CD14-positive monocyte (primary cell): Measurements from ENCODE around the gene LRRC75B. TPM values are rescaled to one million over a fixed set of nuclear protein-coding genes. Genes with fewer than 3 reads are reported as not detected.

Source experiments
- DNase-seq, 3 donors: peaks; one replicate each; pipeline ENCODE4 v3.0.0-alpha.2; 2011 to 2022
- H2AFZ ChIP-seq: 2 replicates; pipeline ENCODE4 v1.6.0; 2012; ENCODE audit warnings: mild to moderate bottlenecking, low read depth, low read length, inconsistent platforms; ENCODE audit not compliant: insufficient read depth, poor library complexity, severe bottlenecking
- H3K27ac ChIP-seq, 2 donors: 1 replicate in 1 of 2; 2 replicates in 1 of 2; pipeline ENCODE4 v1.5.1; 2012 to 2013; ENCODE audit warnings: low read length in 2 of 2, control low read depth in 1 of 2, inconsistent platforms in 1 of 2, low read depth in 1 of 2, mild to moderate bottlenecking in 1 of 2
- H3K27me3 ChIP-seq, 2 donors: one replicate each; pipeline versions ENCODE4 v1.6.0 to v1.6.1; 2011 to 2013; ENCODE audit warnings: low read length in 2 of 2; ENCODE audit not compliant: control insufficient read depth in 2 of 2, insufficient read depth in 2 of 2
- H3K36me3 ChIP-seq, 2 donors: replicated peaks in 1 of 2; 1 replicate in 1 of 2; 2 replicates in 1 of 2; pipeline versions ENCODE4 v1.5.1 to v1.6.1; 2012 to 2013; ENCODE audit warnings: low read length in 2 of 2, control low read depth in 1 of 2, inconsistent platforms in 1 of 2, mild to moderate bottlenecking in 1 of 2; ENCODE audit not compliant: insufficient read depth in 2 of 2, control insufficient read depth in 1 of 2
- H3K4me1 ChIP-seq, 2 donors: 1 replicate in 1 of 2; 2 replicates in 1 of 2; pipeline versions ENCODE4 v1.5.1 to v1.6.1; 2012 to 2013; ENCODE audit warnings: low read length in 2 of 2, control low read depth in 1 of 2, inconsistent platforms in 1 of 2, mild to moderate bottlenecking in 1 of 2, moderate library complexity in 1 of 2; ENCODE audit not compliant: insufficient read depth in 2 of 2, control insufficient read depth in 1 of 2
- H3K4me2 ChIP-seq: replicated peaks from 2 replicates; pipeline ENCODE3; 2012; ENCODE audit warnings: low read length, moderate library complexity, mild to moderate bottlenecking; ENCODE audit not compliant: poor library complexity, severe bottlenecking; ENCODE audit errors: extremely low read depth
- H3K4me3 ChIP-seq, 3 experiments: fragments of 200-600 bp in 1 of 3; sonication (generic) in 1 of 3; replicated peaks in 1 of 3; 1 replicate in 2 of 3; 2 replicates in 1 of 3; pipeline ENCODE4 v1.5.1; 2011 to 2013; ENCODE audit warnings: low read length in 3 of 3, mild to moderate bottlenecking in 3 of 3, control low read depth in 2 of 3, low read depth in 2 of 3, inconsistent platforms in 1 of 3, moderate library complexity in 1 of 3
- H3K79me2 ChIP-seq: 2 replicates; pipeline ENCODE4 v1.6.0; 2012; ENCODE audit warnings: mild to moderate bottlenecking, control low read depth, inconsistent platforms, low read length, moderate library complexity; ENCODE audit not compliant: insufficient read depth
- H3K9ac ChIP-seq: 2 replicates; pipeline ENCODE4 v1.6.0; 2017; ENCODE audit warnings: low read length, mild to moderate bottlenecking; ENCODE audit not compliant: insufficient read depth, poor library complexity, severe bottlenecking
- H3K9me3 ChIP-seq, 2 donors: replicated peaks in 1 of 2; 1 replicate in 1 of 2; 2 replicates in 1 of 2; pipeline versions ENCODE4 v1.5.1 to v1.6.1; 2012 to 2013; ENCODE audit warnings: low read length in 2 of 2, control low read depth in 1 of 2; ENCODE audit not compliant: control insufficient read depth in 1 of 2, insufficient read depth in 1 of 2
- H4K20me1 ChIP-seq: 2 replicates; pipeline ENCODE4 v1.6.0; 2012; ENCODE audit warnings: mild to moderate bottlenecking, low read length, control low read depth, moderate library complexity; ENCODE audit not compliant: insufficient read depth
- H3K27ac Mint-ChIP-seq, 7 donors: one replicate each; pipeline ENCODE4 v1.8.0; 2020; ENCODE audit warnings: mild to moderate bottlenecking in 7 of 7, mixed read lengths in 7 of 7, moderate library complexity in 6 of 7, inconsistent platforms in 2 of 7
- H3K27me3 Mint-ChIP-seq, 3 donors: one replicate each; pipeline ENCODE4 v1.8.0; 2021 to 2022; ENCODE audit warnings: low read depth in 3 of 3, mild to moderate bottlenecking in 3 of 3, mixed read lengths in 3 of 3, moderate library complexity in 3 of 3, inconsistent platforms in 1 of 3
- H3K36me3 Mint-ChIP-seq, 2 donors: one replicate each; pipeline ENCODE4 v1.8.0; 2020; ENCODE audit warnings: mixed read lengths in 2 of 2, inconsistent platforms in 1 of 2, mild to moderate bottlenecking in 1 of 2
- H3K4me1 Mint-ChIP-seq: one replicate; pipeline ENCODE4 v1.8.0; 2020; ENCODE audit warnings: mild to moderate bottlenecking, mixed read lengths
- H3K4me3 Mint-ChIP-seq, 2 donors: one replicate each; pipeline ENCODE4 v1.8.0; 2020; ENCODE audit warnings: mild to moderate bottlenecking in 2 of 2, mixed read lengths in 2 of 2, moderate library complexity in 1 of 2
- H3K9me3 Mint-ChIP-seq, 7 donors: one replicate each; pipeline ENCODE4 v1.8.0; 2020 to 2022; ENCODE audit warnings: mixed read lengths in 7 of 7, mild to moderate bottlenecking in 6 of 7, moderate library complexity in 6 of 7, inconsistent platforms in 2 of 7
- WGBS: methylation state at CpG from one replicate; pipeline ENCODE4 v1.1.5; 2013; ENCODE audit warnings: missing lambda C conversion rate; ENCODE audit not compliant: insufficient coverage; 5-methylcytosine and 5-hydroxymethylcytosine counted together
- intact Hi-C, 2 donors: fragments of 100-400 bp; cut with micrococcal nuclease; formaldehyde crosslinking; loops; one replicate each; pipeline versions ENCODE4 v1.15.0 to v1.15.1; 2023
- polyA plus RNA-seq, 3 donors: library from polyadenylated mRNA; depleted of rRNA in 1 of 3; unstranded in 2 of 3; stranded (reverse) in 1 of 3; fragments of 300-500 nt in 2 of 3; fragments of >200 nt in 1 of 3; fragmentation: Illumina TruSeq in 2 of 3; gene quantifications; 1 replicate in 2 of 3; 2 replicates in 1 of 3; pipeline ENCODE4 v1.2.3, GENCODE V29; 2012 to 2021
- TF ChIP-seq, protein P1 (sequence below): fragments of 200-600 bp; IDR thresholded peaks from one replicate; pipeline ENCODE4 v1.8.0; 2022; ENCODE audit warnings: antibody characterized with exemption, mild to moderate bottlenecking

Gene LRRC75B
- polyA plus RNA-seq, 3 donors = 0.20 to 5.2 (median 0.53) TPM

DNA sequence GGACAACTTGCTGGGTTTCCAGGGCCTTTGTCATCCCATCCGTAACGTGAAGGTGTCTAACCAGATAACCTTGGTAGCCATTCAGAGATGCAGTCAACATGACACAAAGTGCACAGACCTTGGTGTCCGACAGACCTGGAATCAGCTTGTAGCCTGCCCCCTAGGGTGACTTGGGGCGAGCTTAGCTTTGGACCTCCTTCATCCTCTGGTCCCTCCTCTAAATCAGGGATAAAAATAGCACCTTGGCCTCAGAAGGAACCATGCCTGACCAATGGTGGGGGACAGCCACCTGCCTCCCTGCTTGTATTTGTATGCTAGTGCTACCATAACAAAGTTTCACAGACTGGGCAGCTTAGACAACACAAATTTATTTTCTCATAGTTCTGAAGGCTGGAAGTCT lies 33.4 kb downstream of the LRRC75B start:
- Mint-ChIP-seq H3K4me3 (no peak overlapping the region), H3K4me1 (peaks cover 28% of the 10 kb centered on the region), H3K36me3 (peaks cover 43 to 53% of the 10 kb centered on the region in 2 donors), H3K9me3 (no peaks in the 10 kb centered on the region), H3K27me3 (peaks cover 0 to 2% (median 0%) of the 10 kb centered on the region in 3 donors), H3K27ac (peak overlapping the region in 1 of 7 donors; percentile 8)
- Histone ChIP-seq H3K4me2 (no peak overlapping the region), H3K36me3 (peaks cover 52 to 69% of the 10 kb centered on the region in 2 donors), H4K20me1 (peaks cover 71% of the 10 kb centered on the region), H3K9ac (no peak overlapping the region), H3K27ac (peak overlapping the region in 1 of 2 donors; percentile 27), H3K79me2 (peaks cover 91% of the 10 kb centered on the region), H2AFZ (no peak overlapping the region), H3K4me1 (peaks cover 13 to 21% of the 10 kb centered on the region in 2 donors), H3K9me3 (no peaks in the 10 kb centered on the region), H3K27me3 (no peaks in the 10 kb centered on the region), H3K4me3 (no peak overlapping the region)
- DNase-seq = no peak
- intact Hi-C loops = no loop called here
- 91% methylated on average over 4 of the region's 4 CpGs for WGBS
- TF ChIP-seq, protein P1, sequence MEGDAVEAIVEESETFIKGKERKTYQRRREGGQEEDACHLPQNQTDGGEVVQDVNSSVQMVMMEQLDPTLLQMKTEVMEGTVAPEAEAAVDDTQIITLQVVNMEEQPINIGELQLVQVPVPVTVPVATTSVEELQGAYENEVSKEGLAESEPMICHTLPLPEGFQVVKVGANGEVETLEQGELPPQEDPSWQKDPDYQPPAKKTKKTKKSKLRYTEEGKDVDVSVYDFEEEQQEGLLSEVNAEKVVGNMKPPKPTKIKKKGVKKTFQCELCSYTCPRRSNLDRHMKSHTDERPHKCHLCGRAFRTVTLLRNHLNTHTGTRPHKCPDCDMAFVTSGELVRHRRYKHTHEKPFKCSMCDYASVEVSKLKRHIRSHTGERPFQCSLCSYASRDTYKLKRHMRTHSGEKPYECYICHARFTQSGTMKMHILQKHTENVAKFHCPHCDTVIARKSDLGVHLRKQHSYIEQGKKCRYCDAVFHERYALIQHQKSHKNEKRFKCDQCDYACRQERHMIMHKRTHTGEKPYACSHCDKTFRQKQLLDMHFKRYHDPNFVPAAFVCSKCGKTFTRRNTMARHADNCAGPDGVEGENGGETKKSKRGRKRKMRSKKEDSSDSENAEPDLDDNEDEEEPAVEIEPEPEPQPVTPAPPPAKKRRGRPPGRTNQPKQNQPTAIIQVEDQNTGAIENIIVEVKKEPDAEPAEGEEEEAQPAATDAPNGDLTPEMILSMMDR = no peak

DNA sequence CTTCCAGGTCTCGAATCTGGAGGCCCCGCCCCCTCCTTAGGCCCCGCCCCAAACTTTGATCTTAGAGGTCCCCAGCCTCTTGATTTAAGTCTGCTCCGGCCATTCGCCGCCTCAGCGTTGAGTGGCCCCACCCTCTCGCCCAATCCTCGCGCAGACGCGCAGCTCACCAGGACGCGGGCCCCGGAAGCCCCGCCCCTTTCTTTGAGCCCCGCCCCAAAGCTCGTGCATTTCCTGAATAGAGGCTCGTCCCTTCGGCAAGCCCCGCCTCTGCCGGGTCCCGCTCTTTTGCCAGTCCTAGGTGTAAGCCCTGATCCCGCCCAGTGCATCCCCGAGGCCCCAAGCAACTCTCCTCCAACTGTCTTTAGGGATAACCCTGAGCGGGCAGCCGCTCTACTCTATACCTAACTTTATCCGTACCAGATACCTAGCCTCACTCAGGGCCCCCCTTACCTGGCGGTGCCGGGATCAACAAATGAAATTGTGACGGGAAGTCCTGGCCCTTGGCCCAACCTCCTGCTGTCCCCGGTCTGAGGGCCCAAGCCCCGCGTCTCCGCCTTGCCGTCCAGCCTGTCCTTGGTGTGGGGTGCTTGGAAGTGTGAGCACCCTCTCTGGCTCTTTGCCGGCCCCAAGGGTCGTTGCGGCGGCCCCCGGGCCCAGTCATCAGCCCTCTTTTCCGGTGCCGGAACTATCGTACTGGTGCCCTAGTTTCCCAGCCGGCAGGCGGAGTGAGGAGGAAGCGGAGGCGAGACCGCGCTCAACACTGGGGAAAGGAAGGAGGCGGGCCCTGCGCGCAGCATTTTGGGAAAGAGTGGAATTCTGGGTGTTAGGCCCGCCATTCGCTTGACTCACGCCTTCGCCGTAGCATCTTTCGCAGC lies 37.5 kb downstream of the LRRC75B start, which contains the start of gene SNRPD3:
Gene SNRPD3, plus strand, starts transcription at position 835 of the 875 bp plus-strand sequence. CDS start 1,676 bp downstream, outside the sequence.
- peak; percentile 97 to 99 (median 98) for DNase-seq
- H4K20me1 ChIP-seq = peaks cover 62% of the 10 kb centered on the region
- H3K79me2 ChIP-seq = peaks cover 92% of the 10 kb centered on the region
- peaks cover 38 to 49% of the 10 kb centered on the region in 2 donors for H3K4me1 ChIP-seq
- H2AFZ ChIP-seq = peak within 1 kb of the TSS; percentile 97
- Mint-ChIP-seq H3K36me3 (peaks cover 38 to 39% of the 10 kb centered on the region in 2 donors), H3K27me3 (peaks cover 0 to 3% (median 2%) of the 10 kb centered on the region in 3 donors), H3K4me3 (peak within 1 kb of the TSS; percentile 99 to 100), H3K9me3 (no peaks in the 10 kb centered on the region), H3K4me1 (peaks cover 51% of the 10 kb centered on the region), H3K27ac (peak within 1 kb of the TSS; percentile 96 to 99 (median 99))
- H3K4me2 ChIP-seq = peak within 1 kb of the TSS; percentile 93
- peak within 1 kb of the TSS; percentile 79 to 98 (median 97) for H3K4me3 ChIP-seq
- TF ChIP-seq, protein P1 = peak; percentile 12
- H3K9me3 ChIP-seq = no peaks in the 10 kb centered on the region
- intact Hi-C loops = no loop called here
- H3K27ac ChIP-seq = peak within 1 kb of the TSS; percentile 97 to 98
- H3K9ac ChIP-seq = peak within 1 kb of the TSS; percentile 98
- peaks cover 27 to 39% of the 10 kb centered on the region in 2 donors for H3K36me3 ChIP-seq
- H3K27me3 ChIP-seq = no peaks in the 10 kb centered on the region
- WGBS = under 1% methylated on average over 58 of the region's 59 CpGs
